Central memory CD4-positive, alpha-beta T cell (primary cell): ENCODE data around the gene NFIL3.
A peak's percentile ranks its signal among the peaks of the same experiment; 100 is the strongest.
"Not testable (repeated sequence)": the region's sequence is repeated elsewhere in the genome, so short reads cannot be mapped to it uniquely, and the experiment has no call there.

ENCODE experiments used
- DNase-seq: peaks from one replicate; pipeline ENCODE4 v3.0.0; 2022
- total RNA-seq, 3 experiments: gene quantifications; one replicate each; lab custom pipeline; 2026; lab: John Stamatoyannopoulos, UW

The NFIL3 gene, protein sequence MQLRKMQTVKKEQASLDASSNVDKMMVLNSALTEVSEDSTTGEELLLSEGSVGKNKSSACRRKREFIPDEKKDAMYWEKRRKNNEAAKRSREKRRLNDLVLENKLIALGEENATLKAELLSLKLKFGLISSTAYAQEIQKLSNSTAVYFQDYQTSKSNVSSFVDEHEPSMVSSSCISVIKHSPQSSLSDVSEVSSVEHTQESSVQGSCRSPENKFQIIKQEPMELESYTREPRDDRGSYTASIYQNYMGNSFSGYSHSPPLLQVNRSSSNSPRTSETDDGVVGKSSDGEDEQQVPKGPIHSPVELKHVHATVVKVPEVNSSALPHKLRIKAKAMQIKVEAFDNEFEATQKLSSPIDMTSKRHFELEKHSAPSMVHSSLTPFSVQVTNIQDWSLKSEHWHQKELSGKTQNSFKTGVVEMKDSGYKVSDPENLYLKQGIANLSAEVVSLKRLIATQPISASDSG
- total RNA-seq = 5.2 to 28.6 (median 7.1) reads per million in 3 experiments

DNA sequence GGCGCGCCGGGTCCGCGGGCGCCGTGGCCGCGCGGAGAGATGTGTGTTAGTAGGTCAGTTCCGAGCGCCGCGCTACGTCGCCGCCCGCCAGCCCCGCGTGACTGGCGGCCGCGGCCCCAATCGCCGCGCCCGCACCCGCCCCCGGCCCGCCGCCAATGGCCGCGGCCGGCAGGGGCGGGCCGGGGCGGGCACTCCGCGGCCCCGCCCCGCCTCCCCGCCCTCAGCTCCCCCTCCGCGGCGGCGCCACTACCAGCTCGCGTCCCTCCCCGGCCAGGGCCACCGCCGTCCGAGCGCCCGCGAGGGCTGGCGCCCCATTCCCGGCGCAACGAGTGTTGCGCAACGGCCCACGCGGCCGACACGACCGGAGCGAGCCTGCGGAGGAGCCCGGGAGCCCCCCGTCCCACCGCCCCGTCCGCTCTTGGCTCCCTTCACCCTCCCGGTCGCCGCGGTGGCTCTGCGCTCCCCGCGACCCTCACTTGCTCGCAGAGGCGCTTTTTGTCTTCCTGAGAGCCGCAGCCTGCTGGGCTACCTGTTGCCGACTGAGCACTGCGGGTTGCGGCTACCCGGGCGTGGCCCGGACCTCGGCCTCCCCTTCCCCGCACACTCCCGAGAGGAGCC lies at the start of gene NFIL3:
Gene NFIL3 (minus strand): TSS at position 48 of the 618 bp plus-strand sequence. CDS start 13,098 bp downstream, outside the sequence.
- peak; percentile 55 for DNase-seq

DNA sequence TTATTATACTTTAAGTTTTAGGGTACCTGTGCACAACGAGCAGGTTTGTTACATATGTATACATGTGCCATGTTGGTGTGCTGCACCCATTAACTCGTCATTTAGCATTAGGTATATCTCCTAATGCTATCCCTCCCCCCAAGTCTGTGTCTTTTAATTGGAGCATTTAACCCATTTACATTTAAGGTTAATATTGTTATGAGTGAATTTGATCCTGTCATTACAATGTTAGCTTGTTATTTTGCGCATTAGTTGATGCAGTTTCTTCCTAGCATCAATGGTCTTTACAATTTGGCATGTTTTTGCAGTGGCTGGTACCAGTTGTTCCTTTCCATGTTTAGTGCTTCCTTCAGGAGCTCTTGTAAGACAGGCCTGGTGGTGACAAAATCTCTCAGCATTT lies 47.9 kb upstream of the NFIL3 start:
- DNase-seq = not testable (repeated sequence)

DNA sequence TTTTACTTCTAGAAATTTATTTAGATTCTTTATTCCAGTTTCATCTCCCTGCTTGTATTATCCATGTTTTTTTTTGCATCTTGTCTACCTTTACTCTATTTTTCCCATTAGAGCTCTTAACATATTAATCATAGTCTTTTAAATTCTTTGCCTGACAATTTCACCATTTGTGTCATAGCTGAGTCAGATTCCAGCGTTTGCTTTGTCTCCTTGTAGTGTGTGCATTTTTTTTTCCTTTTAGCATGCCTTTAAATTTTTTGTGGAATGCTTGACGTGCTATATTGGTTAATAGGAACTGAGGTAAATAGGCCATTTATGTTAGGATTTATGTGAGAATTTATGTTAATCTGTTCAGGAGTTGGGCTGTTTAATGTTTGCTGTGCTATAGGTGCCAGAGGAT lies 41.8 kb upstream of the NFIL3 start:
- no peak for DNase-seq

DNA sequence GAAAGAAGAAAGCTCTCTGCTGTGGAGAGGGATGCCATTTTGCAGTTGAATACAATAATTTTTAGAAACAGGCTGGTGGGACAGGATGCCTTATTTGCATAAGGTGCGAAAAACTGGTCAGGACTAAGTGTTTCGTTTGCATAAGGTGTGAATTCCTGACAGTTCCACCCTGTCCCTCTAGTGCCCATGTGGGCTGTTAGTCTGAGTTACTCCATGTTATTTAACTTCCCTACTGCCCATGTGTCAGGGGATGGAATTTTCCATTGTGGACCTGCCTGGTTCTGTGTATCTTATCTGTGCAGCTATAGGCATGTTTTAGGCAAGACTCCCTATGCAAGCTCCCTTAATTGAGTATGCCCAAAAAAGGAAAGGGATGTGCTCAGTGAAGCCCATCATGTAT lies 35.3 kb upstream of the NFIL3 start:
- no peak for DNase-seq

DNA sequence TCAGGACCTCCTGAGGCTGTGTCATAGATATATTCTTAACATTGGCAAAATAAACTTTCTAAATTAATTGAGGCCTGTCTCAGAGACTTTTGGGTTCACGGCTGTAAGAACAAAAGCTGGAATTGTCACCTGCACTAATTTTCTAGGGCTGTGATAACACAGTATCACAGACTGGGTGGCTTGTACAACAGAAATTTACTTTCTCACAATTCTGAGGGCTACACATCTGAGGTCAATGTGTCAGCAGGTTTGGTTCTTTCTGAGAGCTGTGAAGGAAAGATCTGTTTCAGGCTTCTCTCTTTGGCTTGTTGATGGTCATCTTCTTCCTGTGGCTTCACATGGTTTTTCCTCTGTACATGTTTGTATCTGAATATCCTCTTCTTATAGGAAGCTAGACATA lies 29.2 kb upstream of the NFIL3 start:
- no peak for DNase-seq

DNA sequence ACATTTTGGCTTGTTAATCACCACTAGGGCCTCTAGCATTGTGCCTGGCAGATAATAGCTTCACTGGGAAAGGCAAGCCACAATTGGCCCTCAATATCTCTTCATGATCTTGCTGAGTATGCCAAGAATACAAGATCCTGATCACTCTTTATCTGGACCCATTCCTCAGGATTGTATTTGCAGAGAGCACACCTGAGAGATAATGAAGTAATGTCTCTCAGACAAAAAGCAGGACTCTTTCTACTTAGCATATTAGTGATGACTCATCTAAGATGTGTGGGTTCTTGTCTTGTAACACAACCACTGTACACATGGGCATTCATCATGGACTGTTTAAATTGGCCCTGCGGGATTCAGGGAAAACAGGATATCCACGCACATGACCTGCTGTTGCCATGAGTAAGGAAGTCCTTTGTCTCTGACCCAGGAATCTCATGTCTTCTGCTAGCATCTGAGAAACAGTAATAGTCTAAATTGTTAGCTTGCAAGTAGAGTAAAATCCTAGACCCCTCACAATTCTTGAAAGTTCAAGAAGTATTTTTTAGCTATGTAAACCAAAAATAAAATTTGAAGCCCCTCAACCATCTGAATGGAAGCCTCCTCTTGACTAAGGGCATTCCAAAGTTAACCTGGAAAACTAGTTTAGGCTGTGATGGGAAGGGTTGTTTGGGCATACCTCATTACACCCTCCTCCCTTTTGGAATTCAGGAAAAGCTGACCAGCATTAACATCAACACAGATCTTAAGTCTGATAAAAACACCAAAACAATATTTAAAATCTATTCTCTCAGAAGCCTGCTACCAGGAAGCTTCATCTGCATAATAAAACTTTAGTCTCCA lies 28.0 kb upstream of the NFIL3 start:
- DNase-seq = no peak

DNA sequence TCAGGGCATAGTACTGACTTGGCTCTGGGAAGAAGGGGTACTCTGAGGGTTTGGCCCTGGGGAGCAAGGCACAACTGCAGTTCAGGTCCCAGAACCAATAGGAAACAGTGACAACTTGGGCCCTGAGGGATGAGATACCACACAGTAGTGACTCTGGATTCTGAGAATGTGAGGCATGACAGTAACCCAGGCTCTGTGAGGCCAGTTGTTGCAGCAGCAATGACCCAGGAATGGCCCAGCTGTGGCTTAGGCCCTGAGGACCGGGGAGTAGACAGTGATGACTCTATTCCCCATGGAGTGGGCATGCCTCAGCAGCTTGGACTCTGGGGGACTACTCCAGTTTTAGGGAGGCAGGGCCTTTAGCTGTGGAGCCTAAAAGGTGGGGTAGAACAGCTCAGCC lies 21.5 kb upstream of the NFIL3 start:
- DNase-seq = no peak

DNA sequence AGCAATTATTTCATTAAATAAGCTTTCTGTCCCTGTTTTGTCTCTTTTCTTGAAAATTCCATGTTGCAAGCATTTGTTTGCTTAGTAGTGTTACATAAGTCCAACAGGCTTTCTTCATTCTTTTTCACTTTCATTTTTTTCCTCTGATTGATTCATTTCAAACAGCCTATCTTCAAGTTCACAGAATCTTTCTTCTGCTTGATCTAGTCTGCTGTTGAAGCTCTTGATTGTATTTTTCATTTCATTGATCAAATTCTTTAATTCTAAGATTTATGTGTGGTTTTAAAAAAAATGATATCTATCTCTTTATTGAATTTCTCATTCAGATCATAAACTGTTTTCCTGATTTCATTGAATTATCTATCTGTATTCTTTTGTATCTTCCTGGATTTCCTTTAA lies 20.4 kb upstream of the NFIL3 start:
- DNase-seq = no peak

DNA sequence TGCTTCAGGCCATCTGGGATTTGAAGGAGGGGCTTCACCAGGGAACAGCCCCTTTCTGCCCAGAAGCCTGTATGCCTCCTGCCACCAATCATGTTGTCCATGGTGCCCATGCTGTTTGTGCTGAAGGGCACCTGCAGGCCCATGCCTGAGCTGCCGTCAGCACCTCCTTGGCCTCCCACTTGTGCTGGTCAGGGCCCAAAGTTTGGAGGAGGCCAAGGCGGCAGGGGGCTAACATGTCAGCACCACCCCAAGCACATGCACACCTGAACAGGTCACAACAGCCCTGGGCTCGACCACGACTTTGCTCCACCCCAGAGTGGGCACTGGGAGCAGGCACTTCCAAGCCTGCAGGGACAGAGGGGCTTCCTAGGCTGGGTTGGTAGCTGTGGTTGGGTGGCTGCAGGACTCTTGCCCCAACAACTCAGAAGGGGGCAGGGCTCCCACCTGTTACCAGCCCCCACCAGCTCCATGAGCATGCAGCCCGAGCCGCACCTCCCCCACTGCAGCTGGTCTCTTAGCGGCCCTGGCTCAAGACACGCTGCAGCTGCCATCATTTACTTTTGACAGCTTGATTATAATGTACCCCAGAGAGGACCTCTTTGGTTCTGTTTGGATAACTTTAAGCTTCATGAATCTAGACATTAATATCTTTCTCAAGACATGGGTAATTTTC lies 19.8 kb upstream of the NFIL3 start:
- DNase-seq = no peak

DNA sequence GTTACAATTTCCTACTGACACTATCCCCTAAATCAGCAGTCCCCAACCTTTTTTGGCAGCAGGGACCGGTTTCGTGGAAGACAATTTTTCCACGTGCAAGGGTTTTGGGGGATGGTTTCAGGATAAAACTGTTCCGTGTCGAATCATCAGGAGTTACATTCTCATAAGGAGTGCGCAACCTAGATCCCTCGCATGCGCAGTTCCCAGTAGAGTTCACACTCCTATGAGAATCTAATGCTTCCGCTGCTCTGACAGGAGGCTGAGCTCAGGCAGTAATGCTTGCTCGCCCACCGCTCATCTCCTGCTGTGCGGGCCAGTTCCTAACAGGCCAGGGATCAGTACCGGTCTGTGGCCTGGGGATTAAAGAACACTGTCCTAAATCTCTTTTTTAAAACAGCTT lies 13.2 kb upstream of the NFIL3 start:
- no peak for DNase-seq

DNA sequence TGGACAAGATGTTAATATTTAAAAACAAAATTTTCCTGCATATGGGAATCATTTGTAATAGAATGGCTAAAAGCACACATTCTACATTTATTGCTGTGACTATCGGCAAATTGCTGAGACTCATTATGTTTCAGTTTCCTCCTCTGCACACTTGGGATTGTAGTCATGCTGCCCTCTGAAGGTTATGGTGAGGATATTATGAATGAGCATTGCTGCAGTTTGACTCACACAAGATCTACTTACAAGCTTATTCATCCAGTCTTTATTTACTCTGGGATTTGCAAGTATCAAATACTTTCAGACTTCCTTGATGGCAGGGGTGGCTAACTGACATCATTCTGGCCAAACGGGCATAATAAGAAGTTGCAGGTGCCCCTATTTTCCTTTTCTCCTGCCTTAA lies 9.5 kb upstream of the NFIL3 start:
- DNase-seq = peak; percentile 15

DNA sequence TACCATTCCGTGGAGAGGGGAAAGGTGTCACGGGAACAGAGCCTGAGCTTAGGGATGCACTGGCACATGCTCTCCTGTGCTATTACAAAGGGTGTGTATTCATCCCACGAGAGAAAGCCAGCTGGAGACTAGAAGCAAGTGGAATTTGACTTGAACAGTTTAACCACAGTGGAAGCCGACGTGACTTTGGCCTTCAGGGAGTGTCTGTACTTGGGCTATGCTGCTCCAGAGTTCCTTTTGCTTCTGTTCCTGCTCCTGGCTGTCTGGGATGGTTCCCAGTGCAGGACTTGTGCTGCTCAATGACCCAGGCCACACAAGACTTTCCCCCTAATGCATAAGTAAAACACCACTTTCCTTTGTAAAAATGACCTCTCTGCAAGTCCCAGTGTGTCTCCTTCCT lies 7.9 kb upstream of the NFIL3 start:
- no peak for DNase-seq

DNA sequence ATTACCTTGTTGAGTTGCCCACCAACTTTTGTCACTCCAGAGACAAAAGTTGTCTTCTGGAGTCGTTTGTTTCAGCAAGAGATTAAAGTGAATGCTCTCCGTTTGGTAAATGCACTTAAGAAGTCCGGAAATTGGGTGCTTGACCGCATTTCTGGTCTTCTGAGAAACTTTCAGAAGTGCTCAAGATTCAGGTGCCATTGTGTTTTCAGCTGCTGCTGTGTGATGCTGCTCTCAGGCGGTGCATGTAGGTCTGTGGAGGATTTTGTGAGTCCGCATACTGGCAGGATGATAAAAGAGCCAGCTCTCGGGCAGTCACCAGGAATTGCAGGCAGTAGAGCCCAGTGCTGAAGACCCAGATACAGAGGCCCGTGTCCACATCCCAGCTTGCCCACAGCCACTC lies 5.9 kb upstream of the NFIL3 start:
- no peak for DNase-seq

DNA sequence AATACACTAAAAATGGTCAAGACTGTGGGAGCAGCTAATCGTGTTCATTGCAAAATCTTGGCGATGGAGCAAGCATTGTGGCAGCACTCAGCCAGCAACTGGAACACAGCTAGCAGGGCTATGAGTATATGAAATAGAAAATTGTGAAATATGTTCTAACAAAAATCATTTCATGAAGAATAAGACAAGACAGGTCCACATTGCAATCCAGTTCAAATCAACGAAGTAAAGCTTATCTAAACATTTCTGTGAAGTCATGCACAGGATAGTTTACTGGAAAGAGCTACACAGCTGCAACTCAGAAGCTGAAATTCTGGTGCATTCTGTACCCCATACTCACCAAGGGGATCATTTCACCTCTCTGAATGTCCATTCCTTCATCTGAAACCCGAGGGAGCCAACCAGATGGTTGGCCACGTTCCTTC lies 5.3 kb upstream of the NFIL3 start:
- DNase-seq = no peak

DNA sequence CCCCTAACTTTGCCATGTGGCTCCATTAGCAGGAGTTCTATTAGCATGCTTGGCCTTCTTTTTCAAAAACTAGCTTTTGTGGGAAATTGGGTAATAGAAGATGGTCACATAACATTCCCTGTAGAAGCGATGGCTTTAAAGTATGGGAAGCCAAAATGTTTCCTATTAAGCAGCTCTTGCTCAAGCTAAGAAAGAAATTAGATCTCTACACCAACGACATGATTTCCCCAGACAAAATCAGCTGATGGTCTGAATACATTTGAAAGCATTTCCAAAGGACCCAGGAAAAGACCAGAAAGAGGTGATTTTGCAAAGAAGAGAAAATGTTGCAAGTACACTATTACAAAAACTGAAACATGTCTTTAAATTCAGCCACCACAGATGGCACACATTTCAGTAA lies 4.8 kb upstream of the NFIL3 start:
- DNase-seq = no peak

DNA sequence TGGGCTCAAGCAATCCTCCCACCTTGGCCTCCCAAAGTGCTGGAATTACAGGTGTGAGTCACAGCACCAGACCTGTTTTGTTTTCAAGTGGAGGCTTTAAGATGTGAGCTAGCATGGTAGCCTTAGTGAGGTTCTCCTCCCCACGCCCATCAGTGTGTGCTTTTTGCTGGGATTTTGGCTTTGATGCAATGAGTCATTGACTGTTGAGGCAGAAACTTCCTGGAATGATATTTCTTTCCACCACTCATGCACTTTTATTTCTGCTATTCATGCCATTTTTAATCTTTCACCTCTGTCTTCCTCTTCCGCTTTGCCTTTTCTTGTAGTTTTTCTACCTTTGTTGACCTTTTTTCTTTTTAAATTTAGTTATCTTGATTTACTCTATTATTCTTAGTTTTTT lies 4.2 kb upstream of the NFIL3 start:
- DNase-seq = no peak

DNA sequence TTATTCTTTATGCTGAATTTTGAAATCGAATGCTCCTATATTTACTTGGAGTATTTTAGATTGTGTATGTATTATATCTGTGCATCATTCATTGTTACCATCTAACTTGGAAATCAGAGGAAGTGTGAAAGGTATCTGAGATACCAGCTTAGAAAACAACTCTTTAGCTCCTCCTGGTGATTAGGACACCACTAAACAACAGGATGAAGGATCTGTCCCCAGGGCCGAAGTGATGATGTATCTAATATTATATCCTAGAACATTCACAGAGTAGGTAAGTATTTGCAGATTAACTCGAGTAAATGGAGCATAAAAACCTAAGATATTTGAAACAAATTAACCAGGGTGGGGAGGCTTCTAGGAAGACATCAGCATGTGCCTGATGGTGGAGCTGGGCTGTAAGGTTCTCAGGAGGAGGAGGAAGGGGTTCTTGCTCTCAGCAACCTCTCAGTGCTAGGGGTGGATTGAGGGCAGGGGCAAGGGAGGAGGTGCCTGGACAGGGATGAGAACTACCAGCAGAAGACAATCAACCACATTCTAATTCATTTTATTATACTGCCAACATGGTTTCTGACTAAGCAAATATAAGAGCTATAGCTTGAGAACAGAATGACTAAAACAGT lies 2.6 kb upstream of the NFIL3 start:
- DNase-seq = peak; percentile 34

DNA sequence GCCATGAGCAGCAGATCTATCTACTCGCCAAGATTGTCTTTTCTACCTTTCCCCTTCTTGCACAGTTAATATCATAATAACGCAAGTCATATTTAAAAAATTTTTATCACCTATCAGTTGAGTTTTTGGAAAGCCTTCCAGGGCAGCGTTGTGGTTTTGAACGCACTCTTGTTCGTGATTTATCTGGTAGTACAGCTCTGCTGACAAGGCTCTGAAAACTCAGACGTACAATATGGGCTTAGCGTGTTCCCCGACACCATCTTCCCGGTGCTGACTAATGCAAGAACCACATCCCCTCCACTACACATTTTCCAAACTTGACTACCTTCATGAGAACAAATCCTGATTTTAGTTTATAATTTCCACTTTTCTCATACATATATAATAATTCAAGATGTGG lies 1.6 kb upstream of the NFIL3 start:
- DNase-seq = no peak

DNA sequence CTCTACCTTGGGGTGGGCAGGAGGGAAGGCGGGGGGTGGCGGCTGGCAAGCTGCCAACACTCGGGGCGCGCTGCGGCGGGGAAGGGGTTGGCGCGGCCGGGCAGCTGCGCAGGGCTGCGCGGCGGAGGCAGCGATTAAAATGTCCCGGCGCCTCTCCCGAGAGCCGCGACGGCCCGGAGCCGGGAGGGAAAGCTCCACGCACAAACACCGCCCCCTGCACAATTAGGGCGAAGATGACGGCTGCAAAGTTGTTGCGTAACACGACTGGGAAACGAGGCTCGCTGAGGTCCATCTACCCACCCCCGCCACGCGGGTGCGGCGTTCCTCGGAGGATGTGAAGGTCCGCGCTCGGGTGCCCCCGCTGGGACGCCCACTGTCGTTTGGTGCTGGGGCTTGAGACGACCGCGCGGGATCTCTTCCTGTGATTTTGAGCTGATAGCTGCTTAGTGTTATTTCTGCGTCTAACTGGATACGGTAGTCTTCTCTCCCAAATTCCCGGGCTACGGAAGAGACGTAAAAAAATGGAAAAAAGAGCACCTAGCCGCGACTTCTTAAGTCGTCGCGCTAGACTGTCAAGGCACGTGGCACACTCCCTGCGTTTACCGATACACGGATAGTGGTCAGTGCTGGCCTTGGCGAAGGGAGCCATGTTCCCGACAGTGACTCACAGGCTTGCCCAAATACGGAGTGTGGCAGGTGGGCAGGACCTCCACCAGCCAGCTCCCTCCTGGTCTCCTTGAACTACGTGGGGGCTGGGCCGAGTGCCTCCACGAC lies 958 bp upstream of the NFIL3 start:
- peak; percentile 57 for DNase-seq

DNA sequence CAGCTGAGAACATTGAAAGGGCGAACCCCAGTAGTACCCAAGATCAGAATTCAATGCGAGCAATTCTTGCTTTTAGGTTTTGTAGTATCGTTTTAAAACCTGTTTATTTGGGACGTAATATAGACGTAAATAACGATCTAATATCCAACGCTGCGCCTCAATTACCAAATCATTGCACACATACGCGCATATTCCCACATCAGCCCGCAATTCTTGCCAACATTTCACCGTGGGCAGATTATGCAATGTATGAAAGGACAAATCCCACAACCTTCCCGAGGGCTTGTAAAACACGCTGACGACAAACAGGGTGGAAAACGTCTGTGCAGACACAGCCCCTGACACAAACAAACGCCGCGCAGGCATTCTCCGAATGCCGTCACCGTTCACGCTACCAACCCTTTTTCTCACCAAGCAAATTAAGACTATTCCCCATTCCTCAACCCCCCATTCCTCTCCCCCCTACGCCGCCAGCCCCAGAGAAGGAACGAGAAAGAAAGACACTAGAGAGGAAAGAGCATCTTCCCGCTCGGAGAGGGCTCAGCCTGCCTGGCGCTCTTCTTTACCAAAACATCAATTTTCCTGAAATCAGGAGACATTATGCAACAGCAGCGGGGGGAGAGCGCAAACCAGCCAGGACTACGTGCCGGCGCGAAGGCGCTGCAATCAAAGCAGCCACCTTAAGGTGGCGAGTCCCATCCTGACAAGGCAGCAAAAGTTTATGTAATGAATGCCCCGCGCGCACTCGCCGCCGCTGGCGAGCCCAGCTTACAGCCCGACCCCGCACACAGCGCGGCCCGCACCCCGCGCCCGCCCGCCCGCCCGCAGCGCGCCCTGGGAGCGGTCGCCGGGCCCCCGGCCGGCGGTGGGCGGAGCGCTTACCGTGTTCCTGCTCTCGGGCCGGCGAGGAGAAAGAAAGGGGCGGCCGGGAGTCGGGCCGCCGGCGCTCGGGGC lies 597 bp downstream of the NFIL3 start:
- peak; percentile 62 for DNase-seq
